ENCODE data around the gene AK3.
"Not testable (repeated sequence)": the region's sequence is repeated elsewhere in the genome, so short reads cannot be mapped to it uniquely, and the experiment has no call there.

AK3 gene

GRCh38 chr9:4769321-4770080 lies 28.5 kb upstream of the AK3 start:
- H3K4me3 ChIP-seq (ENCODE audit: extremely low read depth, insufficient read depth, low read length, poor library complexity, severe bottlenecking), result no peak overlapping the region
- 93 to 95% methylated on average over 2 to 3 of the region's 7 CpGs for WGBS, 2 experiments (ENCODE audit: insufficient coverage in 2 of 2)
- H3K27ac ChIP-seq (ENCODE audit: low read depth, low read length, severe bottlenecking), result no peak overlapping the region
- H3K4me1 ChIP-seq (ENCODE audit: control insufficient read depth, insufficient read depth, low read length, poor library complexity, severe bottlenecking), result no peaks in the 10 kb centered on the region
- H3K36me3 ChIP-seq (ENCODE audit: control insufficient read depth, insufficient read depth, low read length), result no peaks in the 10 kb centered on the region
- H3K9me3 ChIP-seq (ENCODE audit: control insufficient read depth, low read length), result no peaks in the 10 kb centered on the region

DNA sequence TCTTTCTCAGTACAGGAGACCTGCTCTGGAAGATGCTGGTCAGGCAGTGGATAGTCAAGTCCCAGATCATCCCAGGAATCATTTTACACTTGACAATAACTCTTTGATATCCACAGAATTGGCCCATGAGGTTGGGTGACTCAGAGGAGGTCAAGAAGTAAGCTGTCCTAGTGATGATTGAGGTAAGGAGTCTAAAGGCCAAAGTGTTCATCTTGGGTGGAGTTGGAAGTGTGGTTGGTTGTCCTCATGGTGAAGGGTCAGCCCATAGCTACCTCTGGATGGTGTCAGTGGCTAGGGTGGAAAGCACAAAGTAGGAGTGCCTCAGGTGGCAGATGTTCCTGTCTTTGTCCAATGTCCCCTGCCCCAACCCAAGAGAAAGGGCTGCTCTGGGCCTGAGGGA lies 27.7 kb upstream of the AK3 start:
- H3K36me3 ChIP-seq (ENCODE audit: control insufficient read depth, insufficient read depth, low read length), result no peaks in the 10 kb centered on the region
- no peaks in the 10 kb centered on the region for H3K9me3 ChIP-seq (ENCODE audit: control insufficient read depth, low read length)
- H3K4me1 ChIP-seq (ENCODE audit: control insufficient read depth, insufficient read depth, low read length, poor library complexity, severe bottlenecking), result peaks cover 2% of the 10 kb centered on the region
- H3K4me3 ChIP-seq (ENCODE audit: extremely low read depth, insufficient read depth, low read length, poor library complexity, severe bottlenecking), result no peak overlapping the region
- H3K27ac ChIP-seq (ENCODE audit: low read depth, low read length, severe bottlenecking), result no peak overlapping the region

GRCh38 chr9:4764033-4764432 lies 23.0 kb upstream of the AK3 start:
- Histone ChIP-seq H3K9me3 (ENCODE audit: control insufficient read depth, low read length) (no peaks in the 10 kb centered on the region), H3K27ac (ENCODE audit: low read depth, low read length, severe bottlenecking) (no peak overlapping the region), H3K4me1 (ENCODE audit: control insufficient read depth, insufficient read depth, low read length, poor library complexity, severe bottlenecking) (peaks cover 10% of the 10 kb centered on the region), H3K36me3 (ENCODE audit: control insufficient read depth, insufficient read depth, low read length) (no peaks in the 10 kb centered on the region), H3K4me3 (ENCODE audit: extremely low read depth, insufficient read depth, low read length, poor library complexity, severe bottlenecking) (no peak overlapping the region)
- 92% methylated on average over 2 of the region's 3 CpGs for WGBS, 2 experiments (ENCODE audit: insufficient coverage in 2 of 2)

DNA sequence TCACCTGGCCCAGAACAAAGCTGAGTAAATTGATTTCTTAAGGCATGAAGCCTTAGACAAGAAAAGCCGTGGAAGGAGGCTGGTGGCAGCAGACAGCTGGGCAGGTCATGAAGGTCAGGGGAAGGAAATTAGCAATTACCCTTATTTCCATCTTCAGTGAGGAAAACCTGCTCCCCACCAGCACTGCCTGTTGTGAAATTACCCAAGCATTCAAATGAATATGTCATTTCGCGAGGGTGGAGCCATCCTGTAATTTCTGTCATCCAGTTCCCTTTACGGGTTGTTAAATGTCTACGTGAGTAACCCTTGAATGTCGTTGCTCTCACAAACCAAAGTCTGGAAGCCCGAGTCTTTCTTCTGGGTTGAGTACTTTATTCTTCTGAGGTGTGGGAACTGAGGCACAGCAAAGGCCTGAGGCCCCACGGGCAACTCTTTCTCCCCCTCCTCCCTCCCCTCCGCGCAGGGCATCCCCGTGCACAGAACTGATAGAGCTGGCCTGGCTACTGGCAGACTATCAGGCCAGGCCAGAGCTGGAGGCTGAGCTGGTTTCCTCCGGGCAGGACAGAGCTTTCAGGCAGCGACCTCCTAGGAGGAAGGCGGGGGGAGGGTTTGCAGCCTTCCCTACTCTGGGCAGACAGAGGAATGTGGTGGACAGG lies 22.0 kb upstream of the AK3 start:
- no peaks in the 10 kb centered on the region for H3K36me3 ChIP-seq (ENCODE audit: control insufficient read depth, insufficient read depth, low read length)
- WGBS, 2 experiments (ENCODE audit: insufficient coverage in 2 of 2), result 26 to 45% methylated on average over 7 of the region's 14 CpGs
- no peak overlapping the region for H3K4me3 ChIP-seq (ENCODE audit: extremely low read depth, insufficient read depth, low read length, poor library complexity, severe bottlenecking)
- no peaks in the 10 kb centered on the region for H3K9me3 ChIP-seq (ENCODE audit: control insufficient read depth, low read length)
- H3K27ac ChIP-seq (ENCODE audit: low read depth, low read length, severe bottlenecking), result peak overlapping the region; percentile 74
- peaks cover 10% of the 10 kb centered on the region for H3K4me1 ChIP-seq (ENCODE audit: control insufficient read depth, insufficient read depth, low read length, poor library complexity, severe bottlenecking)

GRCh38 chr9:4762108-4762885 lies 21.3 kb upstream of the AK3 start:
- H3K4me1 ChIP-seq (ENCODE audit: control insufficient read depth, insufficient read depth, low read length, poor library complexity, severe bottlenecking), result peaks cover 10% of the 10 kb centered on the region
- H3K27ac ChIP-seq (ENCODE audit: low read depth, low read length, severe bottlenecking), result no peak overlapping the region
- WGBS, 2 experiments (ENCODE audit: insufficient coverage in 2 of 2), result 37 to 62% methylated on average over 11 of the region's 22 CpGs
- H3K4me3 ChIP-seq (ENCODE audit: extremely low read depth, insufficient read depth, low read length, poor library complexity, severe bottlenecking), result no peak overlapping the region
- H3K9me3 ChIP-seq (ENCODE audit: control insufficient read depth, low read length), result no peaks in the 10 kb centered on the region
- H3K36me3 ChIP-seq (ENCODE audit: control insufficient read depth, insufficient read depth, low read length), result no peaks in the 10 kb centered on the region

GRCh38 chr9:4760122-4760521 lies 19.1 kb upstream of the AK3 start:
- H3K4me1 ChIP-seq (ENCODE audit: control insufficient read depth, insufficient read depth, low read length, poor library complexity, severe bottlenecking), result peaks cover 10% of the 10 kb centered on the region
- no peak overlapping the region for H3K4me3 ChIP-seq (ENCODE audit: extremely low read depth, insufficient read depth, low read length, poor library complexity, severe bottlenecking)
- no peaks in the 10 kb centered on the region for H3K9me3 ChIP-seq (ENCODE audit: control insufficient read depth, low read length)
- H3K27ac ChIP-seq (ENCODE audit: low read depth, low read length, severe bottlenecking), result no peak overlapping the region
- WGBS, 2 experiments (ENCODE audit: insufficient coverage in 2 of 2), result 90% methylated on average over 2 of the region's 3 CpGs; no CpG with 5 or more reads in 1 of the 2 experiments
- H3K36me3 ChIP-seq (ENCODE audit: control insufficient read depth, insufficient read depth, low read length), result no peaks in the 10 kb centered on the region

DNA sequence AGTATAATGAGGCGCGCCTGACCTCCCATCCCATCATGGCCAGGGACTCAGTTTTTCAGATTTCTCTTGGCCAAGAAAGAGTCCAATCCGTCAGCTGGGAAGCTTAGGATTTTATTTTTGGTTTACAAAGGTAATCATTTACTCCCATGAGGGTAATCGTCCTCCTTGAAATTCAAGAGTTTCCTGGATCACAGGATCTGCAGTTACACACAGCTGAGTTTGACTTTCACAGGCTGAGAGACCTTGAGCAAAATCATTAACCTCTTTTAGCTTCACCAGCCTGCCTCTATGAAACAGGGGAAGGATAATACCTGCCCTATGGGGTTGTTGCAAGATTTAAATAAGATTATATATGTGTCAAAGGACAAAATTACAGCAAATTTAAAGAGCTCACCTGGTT lies 15.4 kb upstream of the AK3 start:
- no peak overlapping the region for H3K27ac ChIP-seq (ENCODE audit: low read depth, low read length, severe bottlenecking)
- no peaks in the 10 kb centered on the region for H3K4me1 ChIP-seq (ENCODE audit: control insufficient read depth, insufficient read depth, low read length, poor library complexity, severe bottlenecking)
- no peaks in the 10 kb centered on the region for H3K9me3 ChIP-seq (ENCODE audit: control insufficient read depth, low read length)
- no peak overlapping the region for H3K4me3 ChIP-seq (ENCODE audit: extremely low read depth, insufficient read depth, low read length, poor library complexity, severe bottlenecking)
- WGBS, 2 experiments (ENCODE audit: insufficient coverage in 2 of 2), result 80 to 88% methylated on average over 1 to 3 of the region's 4 CpGs
- H3K36me3 ChIP-seq (ENCODE audit: control insufficient read depth, insufficient read depth, low read length), result no peaks in the 10 kb centered on the region

DNA sequence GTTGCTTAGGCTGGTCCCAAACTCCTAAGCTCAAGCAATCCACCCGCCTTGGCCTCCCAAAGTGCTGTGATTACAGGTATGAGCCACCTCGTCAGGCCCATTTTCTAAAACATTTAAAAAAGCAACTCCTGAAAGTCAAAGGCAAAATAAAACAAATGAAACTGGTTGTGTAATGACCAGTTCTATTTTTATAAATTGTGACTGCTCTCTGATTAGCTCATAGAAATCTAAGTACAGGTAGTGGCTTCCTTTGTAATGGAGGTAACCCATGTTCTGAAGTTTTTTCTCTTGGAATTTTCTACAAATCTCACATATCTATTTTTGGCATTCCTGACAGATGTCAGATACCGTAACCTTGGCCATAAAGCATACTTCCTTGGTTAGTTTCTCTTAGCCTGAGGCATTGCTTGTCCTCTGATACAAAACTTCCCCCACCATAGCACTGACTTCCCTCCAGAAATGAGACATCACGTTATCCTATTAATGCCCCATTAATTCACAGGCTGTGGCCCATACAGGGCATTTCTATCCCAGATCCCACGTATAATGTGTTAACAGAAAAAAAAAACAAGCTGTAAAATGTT lies 14.1 kb upstream of the AK3 start:
- H3K4me3 ChIP-seq (ENCODE audit: extremely low read depth, insufficient read depth, low read length, poor library complexity, severe bottlenecking), result no peak overlapping the region
- H3K9me3 ChIP-seq (ENCODE audit: control insufficient read depth, low read length), result no peaks in the 10 kb centered on the region
- no peak overlapping the region for H3K27ac ChIP-seq (ENCODE audit: low read depth, low read length, severe bottlenecking)
- no peaks in the 10 kb centered on the region for H3K36me3 ChIP-seq (ENCODE audit: control insufficient read depth, insufficient read depth, low read length)
- WGBS, 2 experiments (ENCODE audit: insufficient coverage in 2 of 2), result 71 to 87% methylated on average over 1 of the region's 5 CpGs
- no peaks in the 10 kb centered on the region for H3K4me1 ChIP-seq (ENCODE audit: control insufficient read depth, insufficient read depth, low read length, poor library complexity, severe bottlenecking)

GRCh38 chr9:4754530-4754929 lies 13.5 kb upstream of the AK3 start:
- H3K4me1 ChIP-seq (ENCODE audit: control insufficient read depth, insufficient read depth, low read length, poor library complexity, severe bottlenecking), result not testable (repeated sequence)

DNA sequence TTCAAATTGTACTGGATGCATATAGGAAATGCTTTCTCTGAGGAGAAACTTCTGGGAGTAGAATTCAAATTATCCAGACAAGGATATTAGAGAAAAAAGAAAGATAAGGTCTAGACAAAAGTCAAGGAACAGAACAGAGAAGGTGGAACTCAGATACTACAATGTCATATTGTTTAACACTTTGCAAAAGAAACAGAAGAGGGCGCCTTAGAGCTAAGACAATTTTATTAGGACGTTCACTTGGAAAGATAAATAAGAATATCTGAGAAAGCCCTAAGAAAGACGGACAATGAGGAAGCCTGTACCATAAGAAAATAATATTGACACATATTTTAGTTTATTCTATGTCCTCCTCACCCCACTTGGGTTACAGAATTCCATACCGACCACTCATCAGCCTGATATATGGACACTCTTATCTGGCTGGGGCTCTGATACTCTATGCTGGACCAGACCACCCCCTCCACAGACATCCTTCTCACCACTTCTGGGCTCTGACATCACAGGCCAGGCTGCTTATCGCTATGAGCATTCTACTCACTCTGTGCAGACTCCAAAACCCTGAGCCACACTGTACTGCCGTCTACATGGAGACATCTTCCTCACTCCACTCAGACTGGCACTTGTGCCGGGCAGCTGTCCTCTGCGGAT lies 9.1 kb upstream of the AK3 start:
- H3K4me1 ChIP-seq (ENCODE audit: control insufficient read depth, insufficient read depth, low read length, poor library complexity, severe bottlenecking), result no peaks in the 10 kb centered on the region
- no peak overlapping the region for H3K27ac ChIP-seq (ENCODE audit: low read depth, low read length, severe bottlenecking)
- no peak overlapping the region for H3K4me3 ChIP-seq (ENCODE audit: extremely low read depth, insufficient read depth, low read length, poor library complexity, severe bottlenecking)
- WGBS, 2 experiments (ENCODE audit: insufficient coverage in 2 of 2), result 87 to 90% methylated on average over 3 of the region's 8 CpGs
- H3K9me3 ChIP-seq (ENCODE audit: control insufficient read depth, low read length), result no peaks in the 10 kb centered on the region
- H3K36me3 ChIP-seq (ENCODE audit: control insufficient read depth, insufficient read depth, low read length), result no peaks in the 10 kb centered on the region

More at GRCh38 chr9:4754530-4754929, 13.5 kb upstream of the AK3 start:
- H3K4me3 ChIP-seq (ENCODE audit: extremely low read depth, insufficient read depth, low read length, poor library complexity, severe bottlenecking); H3K27ac ChIP-seq (ENCODE audit: low read depth, low read length, severe bottlenecking); H3K36me3 ChIP-seq (ENCODE audit: control insufficient read depth, insufficient read depth, low read length); H3K9me3 ChIP-seq (ENCODE audit: control insufficient read depth, low read length): not testable (repeated sequence)

Measured in mesodermal cell (in vitro differentiated cells).